Activated CD8-positive, alpha-beta T cell treated with anti-CD3 and anti-CD28 coated beads for 36 hours (primary cell): ENCODE results near the gene PRKCE. TPM values are rescaled to one million over a fixed set of nuclear protein-coding genes. Genes with fewer than 3 reads are reported as not detected.

Source experiments
- ATAC-seq: fragments of 200-7000 bp; cut with Tn5 transposase; one replicate; pipeline ENCODE4 v1.10.0; 2021; ENCODE audit warnings: mild to moderate bottlenecking, moderate library complexity
- CTCF ChIA-PET: fragments of 350-600 bp; sonication (Branson Sonifier 250); formaldehyde crosslinking; loops from one replicate; lab custom pipeline; 2021; ENCODE audit warnings: antibody characterized with exemption; lab: Charles Lee
- POLR2A ChIA-PET: fragments of 350-600 bp; sonication (Branson Sonifier 250); formaldehyde crosslinking; loops from one replicate; lab custom pipeline; 2021; ENCODE audit warnings: antibody characterized with exemption; lab: Charles Lee
- DNase-seq: peaks from one replicate; pipeline ENCODE4 v3.0.0-alpha.2; 2020
- H3K27ac Mint-ChIP-seq: one replicate; pipeline ENCODE4 v1.8.0; 2021; ENCODE audit warnings: mild to moderate bottlenecking, mixed read lengths
- H3K27me3 Mint-ChIP-seq: one replicate; pipeline ENCODE4 v1.8.0; 2021; ENCODE audit warnings: mixed read lengths
- H3K36me3 Mint-ChIP-seq: one replicate; pipeline ENCODE4 v1.8.0; 2021; ENCODE audit warnings: low read depth, mixed read lengths
- H3K4me1 Mint-ChIP-seq: one replicate; pipeline ENCODE4 v1.8.0; 2021; ENCODE audit warnings: low read depth, mixed read lengths
- H3K4me3 Mint-ChIP-seq: one replicate; pipeline ENCODE4 v1.8.0; 2021; ENCODE audit warnings: mild to moderate bottlenecking, moderate library complexity, mixed read lengths
- H3K9me3 Mint-ChIP-seq: one replicate; pipeline ENCODE4 v1.8.0; 2021; ENCODE audit warnings: mixed read lengths
- intact Hi-C: fragments of 100-400 bp; cut with micrococcal nuclease; formaldehyde crosslinking; loops from one replicate; pipeline ENCODE4 v1.10.0; 2022
- total RNA-seq, 2 experiments: library from RNA; stranded (reverse); gene quantifications; one replicate each; pipeline ENCODE4 v1.2.3, GENCODE V29; 2021
- TF ChIP-seq, protein P1 (sequence below): fragments of 200-600 bp; IDR thresholded peaks from one replicate; pipeline ENCODE4 v1.8.0; 2022; ENCODE audit warnings: antibody characterized with exemption, mild to moderate bottlenecking

The PRKCE gene
- total RNA-seq, 2 experiments from 2014 or later: 11.5 to 11.9 TPM

- Mint-ChIP-seq H3K4me1 (no peaks in the 10 kb centered on the region), H3K9me3 (no peaks in the 10 kb centered on the region), H3K36me3 (no peaks in the 10 kb centered on the region), H3K27me3 (no peaks in the 10 kb centered on the region), H3K27ac (no peak overlapping the region), H3K4me3 (no peak overlapping the region)
- no peak for DNase-seq
- ChIA-PET CTCF (interaction anchor here (1.3 kb wide), 1 partner anchor 75 kb away, joined by 3 read pairs; no protein-coding TSS in a partner anchor), POLR2A (no interaction called here)
- no peak for ATAC-seq
- TF ChIP-seq, protein P1, sequence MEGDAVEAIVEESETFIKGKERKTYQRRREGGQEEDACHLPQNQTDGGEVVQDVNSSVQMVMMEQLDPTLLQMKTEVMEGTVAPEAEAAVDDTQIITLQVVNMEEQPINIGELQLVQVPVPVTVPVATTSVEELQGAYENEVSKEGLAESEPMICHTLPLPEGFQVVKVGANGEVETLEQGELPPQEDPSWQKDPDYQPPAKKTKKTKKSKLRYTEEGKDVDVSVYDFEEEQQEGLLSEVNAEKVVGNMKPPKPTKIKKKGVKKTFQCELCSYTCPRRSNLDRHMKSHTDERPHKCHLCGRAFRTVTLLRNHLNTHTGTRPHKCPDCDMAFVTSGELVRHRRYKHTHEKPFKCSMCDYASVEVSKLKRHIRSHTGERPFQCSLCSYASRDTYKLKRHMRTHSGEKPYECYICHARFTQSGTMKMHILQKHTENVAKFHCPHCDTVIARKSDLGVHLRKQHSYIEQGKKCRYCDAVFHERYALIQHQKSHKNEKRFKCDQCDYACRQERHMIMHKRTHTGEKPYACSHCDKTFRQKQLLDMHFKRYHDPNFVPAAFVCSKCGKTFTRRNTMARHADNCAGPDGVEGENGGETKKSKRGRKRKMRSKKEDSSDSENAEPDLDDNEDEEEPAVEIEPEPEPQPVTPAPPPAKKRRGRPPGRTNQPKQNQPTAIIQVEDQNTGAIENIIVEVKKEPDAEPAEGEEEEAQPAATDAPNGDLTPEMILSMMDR: no peak
- intact Hi-C loops: no loop called here
Observed at GRCh38 chr2:46158661-46159060, 507.2 kb downstream of the PRKCE start.

DNA sequence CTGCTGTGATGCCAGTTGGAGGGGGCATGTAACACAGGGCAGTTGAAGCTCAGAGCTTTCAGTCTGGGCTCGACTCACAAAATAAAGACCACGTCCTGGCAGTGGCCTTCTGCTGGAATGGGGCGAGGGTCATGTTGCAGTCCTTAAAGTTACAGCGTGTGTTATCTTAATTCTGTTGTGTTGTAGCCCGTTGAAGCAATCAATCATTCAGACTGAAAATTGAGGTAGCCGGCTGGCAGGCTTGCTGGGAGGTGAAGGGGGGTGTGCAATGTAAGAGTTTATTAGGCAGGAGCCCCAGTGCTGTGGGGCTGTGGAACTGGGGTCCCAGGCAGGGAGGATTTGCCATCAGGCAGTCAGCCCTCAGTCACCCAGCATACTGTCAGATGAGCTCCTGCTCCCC, 508.9 kb downstream of the PRKCE start:
- Mint-ChIP-seq H3K4me1 (no peaks in the 10 kb centered on the region), H3K27me3 (no peaks in the 10 kb centered on the region), H3K9me3 (no peaks in the 10 kb centered on the region), H3K4me3 (no peak overlapping the region), H3K36me3 (no peaks in the 10 kb centered on the region), H3K27ac (no peak overlapping the region)
- DNase-seq (no peak), ATAC-seq (no peak)
- TF ChIP-seq, protein P1: no peak
- intact Hi-C loops: no loop called here
- POLR2A ChIA-PET: no interaction called here
- CTCF ChIA-PET: no interaction called here

DNA sequence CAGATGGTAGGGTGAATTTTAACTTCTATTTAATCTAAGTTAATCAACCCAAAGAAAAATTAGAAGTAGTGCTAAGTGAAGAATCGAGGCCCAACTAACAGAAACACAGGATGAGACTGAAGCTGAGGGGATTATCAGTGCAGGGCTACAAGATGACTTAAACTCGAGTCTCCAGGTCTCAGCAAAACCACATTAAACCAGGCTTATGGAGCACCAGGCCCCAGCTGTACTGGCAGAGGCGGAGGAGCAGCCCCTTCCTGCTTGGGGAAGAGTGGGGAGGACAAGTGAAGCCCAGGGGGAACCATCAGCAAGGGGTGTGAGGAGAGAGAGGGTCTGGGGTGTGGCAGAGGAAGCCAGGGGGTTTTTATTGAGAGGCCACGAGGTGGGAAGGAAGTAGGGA, 509.8 kb downstream of the PRKCE start:
- Mint-ChIP-seq H3K9me3 (no peaks in the 10 kb centered on the region), H3K27ac (no peak overlapping the region), H3K4me1 (no peaks in the 10 kb centered on the region), H3K36me3 (no peaks in the 10 kb centered on the region), H3K4me3 (no peak overlapping the region), H3K27me3 (no peaks in the 10 kb centered on the region)
- ChIA-PET POLR2A (no interaction called here), CTCF (no interaction called here)
- no peak for ATAC-seq
- no peak for DNase-seq
- TF ChIP-seq, protein P1: no peak
- intact Hi-C loops: no loop called here

DNA sequence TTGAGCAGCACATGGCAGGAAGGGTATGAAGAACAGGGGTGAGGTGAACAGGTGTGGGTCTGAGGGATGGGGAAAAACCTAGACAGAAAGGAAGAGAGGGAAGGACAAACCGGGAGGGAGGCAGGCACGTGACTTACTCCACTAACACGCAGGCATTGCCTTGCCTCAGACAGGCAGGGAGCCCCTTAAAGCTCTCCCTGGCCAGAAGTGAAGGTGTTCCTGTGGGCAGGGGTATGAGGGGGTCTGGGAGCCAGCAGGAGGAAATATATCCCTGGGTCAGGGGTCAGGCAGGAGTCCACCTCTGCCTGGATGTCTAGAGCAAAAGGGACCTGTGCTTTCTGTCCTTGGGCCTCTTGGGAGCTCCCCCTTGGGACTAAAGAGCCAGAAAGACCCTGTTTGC, 510.4 kb downstream of the PRKCE start:
- Mint-ChIP-seq H3K4me3 (no peak overlapping the region), H3K27ac (no peak overlapping the region), H3K4me1 (no peaks in the 10 kb centered on the region), H3K9me3 (no peaks in the 10 kb centered on the region), H3K36me3 (no peaks in the 10 kb centered on the region), H3K27me3 (no peaks in the 10 kb centered on the region)
- intact Hi-C loops: no loop called here
- no peak for ATAC-seq
- ChIA-PET CTCF (interaction anchor here (1.6 kb wide), 1 partner anchor 11 kb away, joined by 4 read pairs; no protein-coding TSS in a partner anchor), POLR2A (no interaction called here)
- TF ChIP-seq, protein P1: no peak
- DNase-seq: no peak

GRCh38 chr2:46162329-46163097, 511.0 kb downstream of the PRKCE start:
- TF ChIP-seq, protein P1: no peak
- H3K4me1 Mint-ChIP-seq: no peaks in the 10 kb centered on the region

More at GRCh38 chr2:46162329-46163097, 511.0 kb downstream of the PRKCE start:
- CTCF ChIA-PET: interaction anchor here (1.6 kb wide), 1 partner anchor 10 kb away, joined by 4 read pairs; no protein-coding TSS in a partner anchor
- Mint-ChIP-seq H3K36me3 (no peaks in the 10 kb centered on the region), H3K9me3 (no peaks in the 10 kb centered on the region), H3K27ac (no peak overlapping the region), H3K27me3 (no peaks in the 10 kb centered on the region), H3K4me3 (no peak overlapping the region)
- POLR2A ChIA-PET: no interaction called here
- no peak for DNase-seq
- intact Hi-C loops: no loop called here
- no peak for ATAC-seq
